Tibial artery (tissue), 4 donors: Measurements from ENCODE around the gene CEP44.
A peak's percentile ranks its signal among the peaks of the same experiment; 100 is the strongest.
"Not testable (repeated sequence)": the region's sequence is repeated elsewhere in the genome, so short reads cannot be mapped to it uniquely, and the experiment has no call there.

Source experiments
- DNase-seq, 2 donors: peaks; one replicate each; pipeline ENCODE4 v3.0.0-alpha.2; 2019
- H3K27ac ChIP-seq, 2 donors: fragments of 200-600 bp; sonication (generic) in 1 of 2; 1 replicate in 1 of 2; 2 replicates in 1 of 2; pipeline ENCODE4 v1.5.1; 2018 to 2019; ENCODE audit warnings: mild to moderate bottlenecking in 1 of 2
- H3K27me3 ChIP-seq, 2 donors: fragments of 200-600 bp; sonication (generic) in 1 of 2; one replicate each; pipeline versions ENCODE4 v1.5.1 to v1.6.0; 2016 to 2019
- H3K36me3 ChIP-seq, 3 donors: fragments of 200-600 bp; sonication (generic) in 2 of 3; one replicate each; pipeline ENCODE4 v1.5.1; 2016 to 2019; ENCODE audit warnings: mild to moderate bottlenecking in 2 of 3
- H3K4me1 ChIP-seq, 4 donors: fragments of 200-600 bp; sonication (generic) in 2 of 4; 1 replicate in 3 of 4; 2 replicates in 1 of 4; pipeline ENCODE4 v1.5.1; 2016 to 2019
- H3K4me3 ChIP-seq, 2 donors: fragments of 200-600 bp; sonication (generic) in 1 of 2; 1 replicate in 1 of 2; 2 replicates in 1 of 2; pipeline ENCODE4 v1.5.1; 2018 to 2019; ENCODE audit warnings: mild to moderate bottlenecking in 2 of 2
- H3K9me3 ChIP-seq, 3 donors: fragments of 200-600 bp; sonication (generic) in 1 of 3; one replicate each; pipeline ENCODE4 v1.5.1; 2016 to 2019
- CTCF ChIP-seq, 2 experiments: fragments of 200-600 bp in 1 of 2; fragments of 450-650 bp in 1 of 2; IDR thresholded peaks; one replicate each; pipeline ENCODE4 v1.5.1; 2017 to 2019; ENCODE audit warnings: antibody characterized with exemption in 2 of 2, mild to moderate bottlenecking in 1 of 2, moderate library complexity in 1 of 2
- intact Hi-C: fragments of 100-400 bp; cut with DNase I; formaldehyde crosslinking; loops from one replicate; pipeline ENCODE4 v1.15.0; 2023; ENCODE audit warnings: low total_unique reads

The CEP44 gene

GRCh38 chr4:174357321-174357720 is 73.6 kb downstream of the CEP44 start:
- no peaks in the 10 kb centered on the region for H3K36me3 ChIP-seq
- no peaks in the 10 kb centered on the region for H3K4me1 ChIP-seq
- intact Hi-C loops = no loop called here
- no peak for TF ChIP-seq CTCF (IDR thresholded peaks at IDR 0.05)
- no peak overlapping the region for H3K27ac ChIP-seq
- DNase-seq = no peak
- H3K27me3 ChIP-seq = peaks cover 0 to 5% of the 10 kb centered on the region in 2 donors
- H3K4me3 ChIP-seq = no peak overlapping the region
- no peaks in the 10 kb centered on the region for H3K9me3 ChIP-seq

GRCh38 chr4:174358410-174358809 is 74.7 kb downstream of the CEP44 start:
- Histone ChIP-seq H3K27ac (no peak overlapping the region), H3K9me3 (no peaks in the 10 kb centered on the region), H3K4me3 (no peak overlapping the region), H3K27me3 (peaks cover 0 to 5% of the 10 kb centered on the region in 2 donors), H3K36me3 (no peaks in the 10 kb centered on the region), H3K4me1 (no peaks in the 10 kb centered on the region)
- TF ChIP-seq CTCF (IDR thresholded peaks at IDR 0.05) = no peak
- no peak for DNase-seq
- intact Hi-C loops = no loop called here

GRCh38 chr4:174358829-174359228 is 75.1 kb downstream of the CEP44 start:
- no peak for DNase-seq
- no peak for TF ChIP-seq CTCF (IDR thresholded peaks at IDR 0.05)
- Histone ChIP-seq H3K36me3 (no peaks in the 10 kb centered on the region), H3K4me3 (no peak overlapping the region), H3K27ac (no peak overlapping the region), H3K27me3 (peaks cover 0 to 5% of the 10 kb centered on the region in 2 donors), H3K4me1 (no peaks in the 10 kb centered on the region), H3K9me3 (no peaks in the 10 kb centered on the region)
- intact Hi-C loops = no loop called here

DNA sequence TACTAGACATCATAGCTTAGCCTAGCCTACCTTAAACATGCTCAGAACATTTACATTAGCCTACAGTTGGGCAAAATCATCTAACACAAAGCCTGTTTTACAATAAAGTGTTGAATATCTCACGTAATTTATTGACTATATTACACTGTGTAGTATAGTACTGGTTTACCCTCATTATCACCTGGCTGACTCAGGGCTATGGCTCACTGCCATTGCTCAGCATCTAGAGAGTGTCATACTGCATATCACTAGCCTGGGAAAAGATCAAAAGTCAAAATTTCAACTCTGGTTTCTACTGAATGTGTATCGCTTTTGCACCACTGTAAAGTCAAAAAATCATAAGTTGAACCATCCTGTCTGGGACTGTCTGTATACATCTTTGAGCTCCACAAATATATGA is 78.6 kb downstream of the CEP44 start:
- Histone ChIP-seq H3K4me3 (no peak overlapping the region), H3K36me3 (no peaks in the 10 kb centered on the region), H3K27me3 (peaks cover 0 to 5% of the 10 kb centered on the region in 2 donors), H3K27ac (no peak overlapping the region), H3K4me1 (no peaks in the 10 kb centered on the region), H3K9me3 (no peaks in the 10 kb centered on the region)
- intact Hi-C loops = no loop called here
- no peak for TF ChIP-seq CTCF (IDR thresholded peaks at IDR 0.05)
- DNase-seq = no peak

DNA sequence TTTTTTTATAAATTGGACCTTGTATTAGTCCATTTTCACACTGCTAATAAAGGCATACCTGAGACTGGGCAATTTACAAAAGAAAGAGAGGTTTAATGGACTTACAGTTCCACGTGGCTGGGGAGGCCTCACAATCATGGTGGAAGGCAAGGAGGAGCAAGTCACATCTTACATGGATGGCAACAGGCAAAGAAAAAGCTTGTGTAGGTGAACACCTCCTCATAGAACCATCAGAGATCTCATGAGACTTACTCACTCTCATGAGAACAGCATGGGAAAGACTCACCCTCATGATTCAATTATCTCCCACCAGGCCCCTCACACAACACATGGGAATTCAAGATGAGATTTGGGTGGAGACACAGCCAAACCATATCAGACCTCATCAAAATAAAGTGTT is 80.1 kb downstream of the CEP44 start:
- H3K36me3 ChIP-seq, DNase-seq, H3K9me3 ChIP-seq, H3K27me3 ChIP-seq, H3K4me1 ChIP-seq, intact Hi-C loops, H3K27ac ChIP-seq, H3K4me3 ChIP-seq: not testable (repeated sequence)

- DNase-seq = no peak
- no peak overlapping the region for H3K4me3 ChIP-seq
- no peaks in the 10 kb centered on the region for H3K36me3 ChIP-seq
- H3K27me3 ChIP-seq = no peaks in the 10 kb centered on the region
- H3K4me1 ChIP-seq = no peaks in the 10 kb centered on the region
- peak; percentile 3 to 51 for TF ChIP-seq CTCF (IDR thresholded peaks at IDR 0.05)
- H3K27ac ChIP-seq = no peak overlapping the region
- H3K9me3 ChIP-seq = no peaks in the 10 kb centered on the region
- intact Hi-C loops = loop anchor here (5.0 kb wide), 1 partner anchor 267 kb away; no protein-coding TSS in a partner anchor
These were observed 81.4 kb downstream of the CEP44 start for GRCh38 chr4:174365018-174365587.
